ENCODE data around the gene SNAPC2.

- TF ChIP-seq CTCF (IDR thresholded peaks at IDR 0.05) (no peak), JUND (IDR thresholded peaks at IDR 0.05) (no peak), TAF1 (IDR thresholded peaks at IDR 0.05; ENCODE audit: borderline replicate concordance, low read depth, low read length) (no peak), SIN3A (IDR thresholded peaks at IDR 0.05; ENCODE audit: borderline replicate concordance, low read depth, low read length) (no peak), POLR2AphosphoS5 (IDR thresholded peaks at IDR 0.05; ENCODE audit: low read depth, low read length) (no peak), TEAD4 (IDR thresholded peaks at IDR 0.05; ENCODE audit: borderline replicate concordance, insufficient read depth) (no peak), RAD21 (IDR thresholded peaks at IDR 0.05; ENCODE audit: low read length) (no peak), TCF12 (IDR thresholded peaks at IDR 0.05) (no peak), ELF1 (IDR thresholded peaks at IDR 0.05) (no peak), GABPA (IDR thresholded peaks at IDR 0.05; ENCODE audit: low read depth) (no peak)
Measured at GRCh38 chr19:7870571-7871436, 49.3 kb upstream of the SNAPC2 start.
